Hindlimb muscle (tissue), 1 donor: ENCODE results near the gene USP12. TPM values are rescaled to one million over a fixed set of nuclear protein-coding genes. Genes with fewer than 3 reads are reported as not detected.
"Not testable (repeated sequence)": the region's sequence is repeated elsewhere in the genome, so short reads cannot be mapped to it uniquely, and the experiment has no call there.

Experiments used
- DNase-seq: peaks from one replicate; pipeline ENCODE4 v3.0.0-alpha.2; 2013
- polyA plus RNA-seq: library from polyadenylated mRNA; unstranded; fragments of 120-200 nt; gene quantifications from one replicate; pipeline ENCODE4 v1.2.1, GENCODE V29; 2013; ENCODE audit not compliant: insufficient read length

USP12 gene
- polyA plus RNA-seq, 1 donor = 21.9 TPM

DNA sequence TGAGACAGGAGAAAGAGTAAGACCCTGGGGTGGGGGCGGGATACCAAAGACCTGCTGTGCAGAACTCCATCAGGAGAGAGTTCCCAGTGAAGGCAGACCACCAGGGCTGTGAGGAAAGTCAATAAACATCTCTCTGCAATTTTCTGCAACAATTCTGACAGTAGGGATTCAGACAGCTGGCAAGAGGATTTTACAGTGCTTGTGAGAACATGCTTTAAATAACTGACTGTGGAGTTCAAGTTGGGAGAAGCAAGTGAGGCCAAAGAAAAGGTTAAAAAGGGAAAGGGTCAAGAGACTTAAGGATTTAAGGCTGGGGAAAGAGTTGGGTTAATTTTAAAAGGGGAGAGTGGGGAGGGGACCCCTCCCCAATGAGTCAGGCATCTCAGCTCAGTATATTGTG, 98.4 kb downstream of the USP12 start:
- no peak for DNase-seq

DNA sequence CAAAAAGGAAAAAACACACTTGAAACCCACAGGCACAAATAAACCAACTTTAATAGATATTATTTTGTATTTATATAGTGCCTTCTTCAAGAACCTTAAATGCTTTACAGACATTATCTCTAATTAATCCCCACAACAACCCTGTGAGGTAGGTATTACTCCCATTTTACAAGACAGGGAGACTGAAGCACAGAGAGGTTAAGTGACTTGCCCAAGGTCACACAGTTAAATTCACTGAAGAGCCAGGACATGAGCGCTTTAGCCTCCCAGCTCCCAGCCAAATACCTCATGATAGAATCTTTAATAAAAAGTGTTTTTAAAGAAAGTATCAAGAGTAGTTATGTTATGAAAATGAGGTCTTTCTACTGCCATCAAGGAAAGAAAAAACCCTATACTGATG, 105.5 kb downstream of the USP12 start:
- DNase-seq = not testable (repeated sequence)

GRCh38 chr13:27065582-27065981, 106.0 kb downstream of the USP12 start:
- no peak for DNase-seq

DNA sequence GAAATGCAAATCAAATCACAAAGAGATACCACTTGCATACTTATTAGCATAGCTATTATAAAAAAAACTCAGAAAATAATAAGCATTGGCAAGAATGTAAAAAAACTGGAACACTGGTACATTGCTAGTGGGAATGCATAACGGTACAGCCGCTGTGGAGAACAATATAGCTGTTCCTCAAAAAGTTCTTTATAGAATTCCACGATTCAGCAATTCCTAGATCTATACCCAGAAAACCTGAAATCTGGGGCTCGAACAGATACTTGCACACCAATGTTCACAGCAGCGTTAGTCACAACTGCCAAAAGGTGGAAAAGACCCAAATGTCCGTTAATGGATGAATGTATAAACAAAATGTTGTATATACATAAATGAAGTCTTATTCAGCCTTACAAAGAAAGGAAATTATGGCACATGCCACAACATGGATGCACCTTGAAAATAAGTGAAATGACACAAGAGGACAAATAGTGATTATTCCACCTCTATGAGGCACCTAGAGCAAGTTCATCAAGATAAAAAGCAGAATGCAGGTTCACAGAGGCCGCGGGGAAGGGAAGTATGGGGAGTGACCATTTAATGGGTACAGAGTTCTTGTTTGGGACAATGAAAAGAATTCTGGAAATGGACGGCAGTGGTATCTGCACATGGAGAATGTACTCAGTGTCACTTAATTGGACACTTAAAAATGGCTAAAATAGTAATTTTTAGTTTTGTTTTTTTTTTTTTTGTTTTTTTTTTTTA, 107.2 kb downstream of the USP12 start:
- DNase-seq = no peak

GRCh38 chr13:27057817-27058216, 113.8 kb downstream of the USP12 start:
- no peak for DNase-seq

GRCh38 chr13:27055526-27055925, 116.1 kb downstream of the USP12 start:
- DNase-seq = no peak

DNA sequence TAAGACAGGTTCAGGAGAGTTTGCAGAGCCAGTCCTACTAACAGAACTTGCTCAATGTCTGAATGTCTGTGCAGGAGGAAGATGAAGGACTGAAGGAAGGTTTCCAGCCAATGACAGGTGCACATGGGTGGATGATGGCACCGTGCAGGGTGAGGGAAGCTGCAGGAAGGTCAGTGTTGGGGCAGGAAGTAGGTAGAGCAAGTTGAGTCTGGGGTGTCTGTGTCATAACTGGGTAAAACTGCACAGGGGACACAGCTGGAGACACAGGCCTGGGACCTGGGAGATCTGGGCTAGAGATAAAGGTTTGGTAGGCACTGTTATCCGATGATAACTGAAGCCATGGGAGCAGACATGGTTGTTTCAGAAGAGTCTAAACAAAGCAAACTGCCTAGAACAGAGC, 116.9 kb downstream of the USP12 start:
- no peak for DNase-seq

GRCh38 chr13:27053902-27054595, 117.6 kb downstream of the USP12 start:
- DNase-seq = no peak

GRCh38 chr13:27053210-27053884, 118.3 kb downstream of the USP12 start:
- DNase-seq = no peak

- no peak for DNase-seq
Measured at GRCh38 chr13:27052551-27053208, 118.9 kb downstream of the USP12 start.

DNA sequence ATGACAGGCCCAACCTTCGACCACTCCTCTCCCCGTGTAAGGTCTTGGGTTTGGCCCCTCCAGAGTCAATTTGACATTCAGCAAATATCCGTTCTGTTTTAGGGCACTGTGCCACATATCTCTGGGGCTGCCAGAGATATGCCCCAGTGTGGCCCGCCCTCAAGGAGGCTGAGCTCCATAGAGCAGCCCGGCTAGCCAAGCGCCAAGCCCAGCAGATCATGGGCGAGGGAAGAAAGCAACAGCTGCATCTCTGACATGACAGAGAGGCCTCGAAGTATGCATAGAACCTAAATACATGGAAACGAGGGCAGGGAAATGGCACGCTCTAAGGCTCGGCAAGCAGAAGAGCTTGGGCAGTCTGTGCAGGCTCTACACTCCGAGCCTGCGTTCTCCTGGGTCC, 124.5 kb downstream of the USP12 start:
- DNase-seq = no peak

GRCh38 chr13:27044837-27045570, 126.6 kb downstream of the USP12 start:
- no peak for DNase-seq

GRCh38 chr13:27043013-27043412, 128.6 kb downstream of the USP12 start:
- peak; percentile 17 for DNase-seq

DNA sequence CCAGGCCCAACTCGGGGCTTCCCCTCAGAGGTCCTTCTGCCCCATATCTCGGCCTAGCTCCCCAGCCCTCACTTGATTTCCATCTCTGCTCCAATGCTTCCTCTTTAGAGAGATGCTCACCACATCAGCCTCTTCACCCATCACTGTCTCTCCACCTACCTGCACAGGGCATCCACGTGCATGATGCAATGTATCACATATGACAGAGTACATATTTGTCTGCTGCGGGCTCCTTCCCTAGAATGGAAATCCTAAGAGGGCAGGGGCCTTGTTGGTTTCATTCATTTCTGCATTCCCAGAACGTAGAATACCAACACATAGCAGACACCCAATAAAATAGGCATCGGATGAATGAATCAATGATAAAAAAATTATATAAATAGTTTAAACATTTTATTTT, 130.3 kb downstream of the USP12 start:
- no peak for DNase-seq

- DNase-seq = no peak
Measured at GRCh38 chr13:27040826-27041108, 130.8 kb downstream of the USP12 start.

GRCh38 chr13:27039171-27039701, 132.4 kb downstream of the USP12 start:
- DNase-seq = no peak

DNA sequence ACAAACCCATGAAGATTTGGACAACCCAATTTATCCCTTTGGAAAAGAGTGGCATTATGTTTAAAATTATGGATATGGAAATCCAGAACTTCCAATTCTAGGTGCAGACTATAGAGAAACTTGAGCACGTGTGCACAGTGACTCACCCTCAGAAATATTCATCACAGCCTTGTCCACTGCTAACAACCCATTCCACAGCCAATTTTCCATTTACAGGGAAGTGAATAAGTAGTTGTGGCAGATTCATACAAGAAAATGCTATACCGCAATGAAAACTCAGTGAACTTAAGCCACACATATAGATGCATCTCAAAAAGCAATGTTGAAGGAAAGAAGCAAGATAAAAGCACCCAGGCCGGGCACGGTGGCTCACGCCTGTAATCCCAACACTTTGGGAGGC, 133.3 kb downstream of the USP12 start:
- no peak for DNase-seq

DNA sequence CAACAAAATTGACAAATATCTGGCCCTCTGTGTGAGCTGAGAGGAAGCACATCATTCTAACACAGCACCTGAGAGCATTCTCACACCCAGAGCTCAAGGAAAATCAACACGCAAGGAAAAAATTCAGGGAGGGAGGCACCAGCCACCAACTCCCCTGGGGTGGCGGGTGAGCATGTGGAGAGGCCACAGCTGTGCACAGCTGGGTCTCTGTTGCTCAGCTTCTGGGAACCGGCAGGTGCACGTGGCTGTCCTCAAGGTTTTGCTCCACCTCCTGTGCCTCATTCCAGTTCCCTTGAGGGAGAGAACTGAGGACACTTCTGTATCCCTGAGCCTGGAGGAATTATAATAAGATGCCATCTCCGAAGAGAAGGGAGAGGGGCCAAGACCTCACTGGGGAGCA, 134.0 kb downstream of the USP12 start:
- no peak for DNase-seq

DNA sequence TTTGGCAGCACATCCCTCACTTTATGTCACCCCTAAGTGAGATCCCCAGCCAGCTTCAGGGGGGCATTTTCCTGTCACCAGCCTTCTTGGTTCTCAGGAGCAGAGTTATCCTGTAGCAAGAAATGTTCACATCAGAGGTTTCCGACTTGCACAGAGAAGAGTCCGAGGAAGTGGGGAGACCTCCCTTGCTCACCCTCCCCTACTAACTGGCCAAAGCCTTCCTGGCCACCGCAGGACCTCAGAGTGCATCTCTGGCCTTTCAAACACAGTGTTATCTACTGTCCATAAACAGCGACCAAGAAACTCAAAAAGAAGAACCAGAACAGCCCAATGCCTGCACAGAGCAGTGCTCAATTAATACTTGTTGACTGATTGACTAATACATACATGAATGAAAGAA, 134.4 kb downstream of the USP12 start:
- no peak for DNase-seq

- no peak for DNase-seq
Measured at GRCh38 chr13:27036236-27036981, 135.2 kb downstream of the USP12 start.

- DNase-seq = no peak
Measured at GRCh38 chr13:27035892-27036235, 135.7 kb downstream of the USP12 start.

- DNase-seq = no peak
Measured at GRCh38 chr13:27034678-27035111, 136.9 kb downstream of the USP12 start.
